Stimulated activated effector memory CD8-positive, alpha-beta T cell treated with anti-CD3 and anti-CD28 coated beads, Interleukin-12 subunit alpha, Interleukin-12 subunit beta, amount 100 ng/mL, for 72 hours (primary cell): ENCODE measurements around the gene POU5F1.
"Not testable (repeated sequence)": the region's sequence is repeated elsewhere in the genome, so short reads cannot be mapped to it uniquely, and the experiment has no call there.

Experiments
- ATAC-seq: fragments of 150-1000 bp; cut with Tn5 transposase; 2 replicates; pipeline ENCODE4 v1.10.0; 2021
- DNase-seq, 2 donors: peaks; one replicate each; pipeline ENCODE4 v3.0.0; 2021 to 2022; ENCODE audit warnings: low spot score in 2 of 2
- H3K27ac Mint-ChIP-seq: one replicate; pipeline ENCODE4 v1.8.0; 2022; ENCODE audit warnings: mild to moderate bottlenecking, mixed read lengths
- H3K36me3 Mint-ChIP-seq: one replicate; pipeline ENCODE4 v1.8.0; 2022; ENCODE audit warnings: mild to moderate bottlenecking, mixed read lengths
- H3K4me1 Mint-ChIP-seq: one replicate; pipeline ENCODE4 v1.8.0; 2022; ENCODE audit warnings: mixed read lengths
- H3K4me3 Mint-ChIP-seq: one replicate; pipeline ENCODE4 v1.8.0; 2022; ENCODE audit warnings: mild to moderate bottlenecking, mixed read lengths
- H3K9me3 Mint-ChIP-seq: one replicate; pipeline ENCODE4 v1.8.0; 2022; ENCODE audit warnings: mixed read lengths

POU5F1 gene

GRCh38 chr6:31170600-31170881 is at the start of gene POU5F1:
Gene POU5F1 (minus strand): TSS chr6:31170682. CDS start chr6:31170620, 62 bp downstream.
- Mint-ChIP-seq H3K4me3 (no peak within 1 kb of the TSS), H3K36me3 (no peaks in the 10 kb centered on the region), H3K4me1 (peaks cover 6% of the 10 kb centered on the region), H3K9me3 (no peaks in the 10 kb centered on the region), H3K27ac (no peak within 1 kb of the TSS)
- ATAC-seq: no peak
- no peak for DNase-seq

GRCh38 chr6:31216208-31216898 is 45.9 kb upstream of the POU5F1 start:
- Mint-ChIP-seq H3K9me3 (no peaks in the 10 kb centered on the region), H3K4me3 (no peak overlapping the region)

GRCh38 chr6:31215216-31215615 is 44.7 kb upstream of the POU5F1 start:
- not testable (repeated sequence) for H3K36me3 Mint-ChIP-seq, H3K4me1 Mint-ChIP-seq, H3K4me3 Mint-ChIP-seq, H3K27ac Mint-ChIP-seq, ATAC-seq, H3K9me3 Mint-ChIP-seq, DNase-seq

More at GRCh38 chr6:31216208-31216898, 45.9 kb upstream of the POU5F1 start:
- Mint-ChIP-seq H3K4me1 (no peaks in the 10 kb centered on the region), H3K27ac (no peak overlapping the region), H3K36me3 (no peaks in the 10 kb centered on the region)
- no peak for DNase-seq
- no peak for ATAC-seq

GRCh38 chr6:31214516-31214915 is 44.0 kb upstream of the POU5F1 start:
- Mint-ChIP-seq H3K27ac (no peak overlapping the region), H3K36me3 (no peaks in the 10 kb centered on the region), H3K9me3 (no peaks in the 10 kb centered on the region), H3K4me1 (no peaks in the 10 kb centered on the region), H3K4me3 (no peak overlapping the region)
- no peak for ATAC-seq
- no peak for DNase-seq

- Mint-ChIP-seq H3K4me1 (peaks cover 3% of the 10 kb centered on the region), H3K36me3 (no peaks in the 10 kb centered on the region), H3K9me3 (no peaks in the 10 kb centered on the region), H3K27ac (no peak overlapping the region), H3K4me3 (no peak overlapping the region)
- DNase-seq (no peak), ATAC-seq (no peak)
Measured at GRCh38 chr6:31210741-31211532, 40.5 kb upstream of the POU5F1 start.

GRCh38 chr6:31210123-31210522 is 39.6 kb upstream of the POU5F1 start:
- Mint-ChIP-seq H3K27ac (no peak overlapping the region), H3K4me1 (peaks cover 9% of the 10 kb centered on the region), H3K36me3 (no peaks in the 10 kb centered on the region), H3K4me3 (no peak overlapping the region), H3K9me3 (no peaks in the 10 kb centered on the region)
- DNase-seq: no peak
- ATAC-seq: no peak

GRCh38 chr6:31209137-31209536 is 38.7 kb upstream of the POU5F1 start:
- H3K9me3 Mint-ChIP-seq: no peaks in the 10 kb centered on the region
- no peak for DNase-seq
- peaks cover 16% of the 10 kb centered on the region for H3K4me1 Mint-ChIP-seq
- no peak for ATAC-seq
- peaks cover 3% of the 10 kb centered on the region for H3K36me3 Mint-ChIP-seq
- no peak overlapping the region for H3K4me3 Mint-ChIP-seq
- H3K27ac Mint-ChIP-seq: no peak overlapping the region

- Mint-ChIP-seq H3K9me3 (no peaks in the 10 kb centered on the region), H3K36me3 (peaks cover 9% of the 10 kb centered on the region), H3K27ac (no peak overlapping the region), H3K4me1 (peaks cover 20% of the 10 kb centered on the region), H3K4me3 (no peak overlapping the region)
- no peak for ATAC-seq
- DNase-seq: no peak
Measured at GRCh38 chr6:31208506-31208905, 38.0 kb upstream of the POU5F1 start.

GRCh38 chr6:31205638-31206037 is 35.2 kb upstream of the POU5F1 start:
- H3K4me3 Mint-ChIP-seq: peak overlapping the region; percentile 52
- no peak for DNase-seq
- peaks cover 9% of the 10 kb centered on the region for H3K36me3 Mint-ChIP-seq
- no peak for ATAC-seq
- H3K27ac Mint-ChIP-seq: peak overlapping the region; percentile 46
- H3K9me3 Mint-ChIP-seq: peaks cover 3% of the 10 kb centered on the region
- peaks cover 45% of the 10 kb centered on the region for H3K4me1 Mint-ChIP-seq

- H3K4me1 Mint-ChIP-seq: peaks cover 51% of the 10 kb centered on the region
- H3K36me3 Mint-ChIP-seq: peaks cover 9% of the 10 kb centered on the region
- H3K27ac Mint-ChIP-seq: peak overlapping the region; percentile 99
- no peak for DNase-seq
- H3K9me3 Mint-ChIP-seq: peaks cover 3% of the 10 kb centered on the region
- H3K4me3 Mint-ChIP-seq: peak overlapping the region; percentile 77
- ATAC-seq: no peak
Measured at GRCh38 chr6:31204751-31205145, 34.3 kb upstream of the POU5F1 start.

- H3K9me3 Mint-ChIP-seq: peaks cover 3% of the 10 kb centered on the region
- peaks cover 20% of the 10 kb centered on the region for H3K36me3 Mint-ChIP-seq
- H3K27ac Mint-ChIP-seq: peak overlapping the region; percentile 99
- peak in 1 of 2 donors; percentile 78 for DNase-seq
- peak; percentile 92 for ATAC-seq
- peak overlapping the region; percentile 77 for H3K4me3 Mint-ChIP-seq
- peaks cover 62% of the 10 kb centered on the region for H3K4me1 Mint-ChIP-seq
Measured at GRCh38 chr6:31203345-31203979, 33.0 kb upstream of the POU5F1 start.

GRCh38 chr6:31202259-31203166 is 32.0 kb upstream of the POU5F1 start:
- ATAC-seq: no peak
- Mint-ChIP-seq H3K4me1 (peaks cover 68% of the 10 kb centered on the region), H3K27ac (peak overlapping the region; percentile 99), H3K9me3 (peaks cover 3% of the 10 kb centered on the region), H3K36me3 (peaks cover 29% of the 10 kb centered on the region), H3K4me3 (peak overlapping the region; percentile 77)
- no peak for DNase-seq

GRCh38 chr6:31199105-31199452 is 28.6 kb upstream of the POU5F1 start:
- Mint-ChIP-seq H3K36me3 (peaks cover 35% of the 10 kb centered on the region), H3K27ac (peak overlapping the region; percentile 49), H3K4me3 (peak overlapping the region; percentile 71), H3K4me1 (peaks cover 63% of the 10 kb centered on the region)
- DNase-seq, H3K9me3 Mint-ChIP-seq, ATAC-seq: not testable (repeated sequence)

GRCh38 chr6:31197559-31198305 is 27.2 kb upstream of the POU5F1 start:
- Mint-ChIP-seq H3K4me1 (peaks cover 51% of the 10 kb centered on the region), H3K27ac (peak overlapping the region; percentile 93), H3K4me3 (peak overlapping the region; percentile 71), H3K9me3 (peaks cover 3% of the 10 kb centered on the region), H3K36me3 (peaks cover 29% of the 10 kb centered on the region)
- DNase-seq (peak; percentile 76 to 96), ATAC-seq (peak; percentile 87)
